Activated naive CD4-positive, alpha-beta T cell treated with anti-CD3 and anti-CD28 coated beads for 36 hours (primary cell): ENCODE data around the gene FBXO8. TPM values are rescaled to one million over a fixed set of nuclear protein-coding genes. Genes with fewer than 3 reads are reported as not detected.

Source experiments
- CTCF ChIA-PET: fragments of 350-600 bp; sonication (Branson Sonifier 250); formaldehyde crosslinking; loops from one replicate; lab custom pipeline; 2021; ENCODE audit warnings: antibody characterized with exemption; lab: Charles Lee
- DNase-seq: peaks from one replicate; pipeline ENCODE4 v3.0.0-alpha.2; 2020
- H3K27ac Mint-ChIP-seq: one replicate; pipeline ENCODE4 v1.8.0; 2021; ENCODE audit warnings: mild to moderate bottlenecking, mixed read lengths
- H3K27me3 Mint-ChIP-seq: one replicate; pipeline ENCODE4 v1.8.0; 2021; ENCODE audit warnings: low read depth, mixed read lengths
- H3K36me3 Mint-ChIP-seq: one replicate; pipeline ENCODE4 v1.8.0; 2021; ENCODE audit warnings: low read depth, mixed read lengths
- H3K4me1 Mint-ChIP-seq: one replicate; pipeline ENCODE4 v1.8.0; 2021; ENCODE audit warnings: low read depth, mixed read lengths
- H3K4me3 Mint-ChIP-seq: one replicate; pipeline ENCODE4 v1.8.0; 2021; ENCODE audit warnings: mild to moderate bottlenecking, moderate library complexity, mixed read lengths
- H3K9me3 Mint-ChIP-seq: one replicate; pipeline ENCODE4 v1.8.0; 2021; ENCODE audit warnings: mixed read lengths
- intact Hi-C: fragments of 100-400 bp; cut with micrococcal nuclease; formaldehyde crosslinking; loops from one replicate; pipeline ENCODE4 v1.15.1; 2023
- total RNA-seq, 2 experiments: library from RNA; stranded (reverse); gene quantifications; one replicate each; pipeline ENCODE4 v1.2.3, GENCODE V29; 2021

The FBXO8 gene, protein sequence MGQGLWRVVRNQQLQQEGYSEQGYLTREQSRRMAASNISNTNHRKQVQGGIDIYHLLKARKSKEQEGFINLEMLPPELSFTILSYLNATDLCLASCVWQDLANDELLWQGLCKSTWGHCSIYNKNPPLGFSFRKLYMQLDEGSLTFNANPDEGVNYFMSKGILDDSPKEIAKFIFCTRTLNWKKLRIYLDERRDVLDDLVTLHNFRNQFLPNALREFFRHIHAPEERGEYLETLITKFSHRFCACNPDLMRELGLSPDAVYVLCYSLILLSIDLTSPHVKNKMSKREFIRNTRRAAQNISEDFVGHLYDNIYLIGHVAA
- total RNA-seq, result 10 to 100 TPM; 19.9 to 21.2 TPM

DNA sequence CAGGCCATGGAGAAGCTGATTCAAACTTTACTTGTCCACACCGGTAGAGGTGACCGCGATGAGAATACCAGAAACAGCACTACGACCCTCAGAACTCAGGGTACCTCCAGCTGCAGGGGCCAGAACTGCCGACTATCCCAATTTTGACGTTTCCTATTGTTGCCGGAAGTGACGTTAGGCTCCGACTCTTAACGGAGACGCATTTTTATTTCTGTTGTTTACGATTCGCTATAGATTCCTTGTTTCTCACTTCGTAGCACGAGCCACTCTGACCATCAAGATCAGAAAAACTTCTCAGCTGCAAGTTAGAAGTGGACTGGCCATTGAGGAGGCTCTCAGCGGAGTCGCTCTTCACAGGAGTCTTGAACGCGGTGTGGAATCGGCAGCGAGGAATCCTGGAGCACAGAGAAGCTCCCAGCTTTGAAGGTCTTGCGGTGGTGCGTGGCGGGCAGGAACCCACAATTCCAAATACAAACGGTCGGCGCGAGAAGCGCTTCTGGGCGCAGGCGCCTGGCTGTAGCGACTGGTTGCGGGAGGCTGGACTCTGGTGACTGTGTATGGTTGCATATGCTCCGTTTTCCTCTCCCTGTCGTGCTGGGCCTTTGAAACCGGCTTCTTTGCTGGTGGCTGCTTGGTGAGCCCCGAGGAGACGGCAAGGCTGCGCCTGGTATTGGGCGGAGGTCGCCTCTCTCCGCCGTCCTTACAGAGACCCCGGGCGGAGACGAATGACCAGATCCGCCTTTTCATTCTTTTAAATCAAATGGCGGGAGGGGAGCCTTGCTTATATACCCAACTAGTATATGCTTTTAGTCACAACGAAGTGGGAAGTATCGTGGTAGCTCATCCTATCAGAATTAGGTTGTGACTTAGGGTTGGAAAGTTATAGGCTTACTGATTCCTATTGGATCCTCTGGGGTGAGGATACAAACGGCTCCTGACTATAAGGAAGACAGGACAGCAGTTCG lies at the start of gene FBXO8, which contains the start of gene CEP44:
Gene FBXO8, minus strand, starts transcription at position 161 of the 965 bp plus-strand sequence. CDS start 20,575 bp downstream, outside the sequence.
Gene CEP44, plus strand, starts transcription at position 405 of the 965 bp plus-strand sequence. CDS start 15,211 bp downstream, outside the sequence.
- DNase-seq, result peak; percentile 75
- Mint-ChIP-seq H3K4me3 (peak within 1 kb of the TSS; percentile 98), H3K27ac (peak within 1 kb of the TSS; percentile 99), H3K27me3 (no peaks in the 10 kb centered on the region), H3K4me1 (peaks cover 55% of the 10 kb centered on the region), H3K9me3 (no peaks in the 10 kb centered on the region), H3K36me3 (peaks cover 22% of the 10 kb centered on the region)
- intact Hi-C loops, result loop anchor here (1.0 to 10.0 kb wide), 10 partner anchors 8 to 1911 kb away; partner anchors contain the start of genes GALNT7, HMGB2 and SPATA4
- CTCF ChIA-PET, result no interaction called here

DNA sequence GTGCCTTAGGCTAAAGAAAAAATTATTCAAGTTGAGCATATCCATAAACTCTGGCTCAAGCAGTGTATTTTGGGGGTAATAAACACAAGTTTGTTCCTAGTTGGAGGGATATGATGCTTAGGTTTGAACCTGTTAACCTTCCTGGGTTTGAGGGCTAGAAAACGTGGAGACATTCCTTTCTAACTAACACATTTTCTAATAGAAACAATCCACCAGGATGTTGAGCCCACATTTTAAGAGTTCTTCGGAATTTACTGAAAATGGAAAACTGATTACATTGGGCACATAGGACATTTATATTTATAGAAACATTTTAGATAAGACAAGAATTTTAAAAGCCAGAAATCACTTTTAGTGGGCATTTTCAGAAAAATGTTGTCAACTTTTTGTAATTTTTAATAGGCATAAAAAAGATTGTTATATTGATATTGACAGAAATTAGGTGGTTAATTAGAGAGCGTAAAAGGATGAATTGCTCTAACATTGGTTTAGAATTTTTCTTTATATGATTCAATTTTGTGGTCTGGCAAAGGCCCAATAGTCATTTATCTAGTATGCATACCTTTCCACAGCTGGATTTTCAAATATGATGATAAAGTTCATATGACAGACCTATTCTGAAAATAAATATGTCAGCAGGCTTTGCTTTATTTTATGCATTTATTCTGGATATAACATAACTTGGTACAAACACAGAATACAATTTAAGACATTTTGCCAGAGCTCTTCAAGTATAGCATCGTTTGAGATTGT lies 49.5 kb upstream of the FBXO8 start:
- no peak for DNase-seq
- Mint-ChIP-seq H3K27me3 (no peaks in the 10 kb centered on the region), H3K27ac (no peak overlapping the region), H3K4me1 (no peaks in the 10 kb centered on the region), H3K9me3 (no peaks in the 10 kb centered on the region), H3K4me3 (no peak overlapping the region), H3K36me3 (peaks cover under 1% of the 10 kb centered on the region)
- intact Hi-C loops, result no loop called here
- CTCF ChIA-PET, result no interaction called here

GRCh38 chr4:174324725-174325124 lies 41.3 kb upstream of the FBXO8 start:
- CTCF ChIA-PET, result no interaction called here
- H3K4me1 Mint-ChIP-seq, result no peaks in the 10 kb centered on the region
- H3K27me3 Mint-ChIP-seq, result no peaks in the 10 kb centered on the region
- no peak overlapping the region for H3K27ac Mint-ChIP-seq
- intact Hi-C loops, result no loop called here
- no peak for DNase-seq
- no peaks in the 10 kb centered on the region for H3K36me3 Mint-ChIP-seq
- H3K4me3 Mint-ChIP-seq, result no peak overlapping the region
- no peaks in the 10 kb centered on the region for H3K9me3 Mint-ChIP-seq

DNA sequence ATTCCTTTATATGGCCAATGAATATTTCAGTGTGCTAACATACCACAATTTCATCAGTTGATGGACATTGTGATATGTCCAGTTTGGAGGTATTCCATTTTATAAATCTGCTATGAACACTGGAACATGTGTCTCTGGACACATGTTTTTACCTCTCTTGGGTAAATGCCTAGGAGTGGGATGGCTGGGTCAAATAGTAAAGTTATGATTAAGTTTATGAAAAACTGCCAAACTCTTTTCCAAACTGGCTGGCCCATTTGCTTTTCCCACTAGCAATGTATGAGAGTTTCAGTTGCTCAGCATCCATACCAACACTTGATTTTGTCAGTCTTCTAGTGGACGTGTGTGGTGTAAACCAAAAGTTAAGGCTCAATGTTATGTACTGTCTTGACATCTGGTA lies 40.8 kb upstream of the FBXO8 start:
- no peak for DNase-seq
- no peaks in the 10 kb centered on the region for H3K4me1 Mint-ChIP-seq
- no peaks in the 10 kb centered on the region for H3K9me3 Mint-ChIP-seq
- no peaks in the 10 kb centered on the region for H3K27me3 Mint-ChIP-seq
- H3K27ac Mint-ChIP-seq, result no peak overlapping the region
- no peak overlapping the region for H3K4me3 Mint-ChIP-seq
- no peaks in the 10 kb centered on the region for H3K36me3 Mint-ChIP-seq
- intact Hi-C loops, result no loop called here
- CTCF ChIA-PET, result no interaction called here

- CTCF ChIA-PET, result no interaction called here
- H3K27me3 Mint-ChIP-seq, result no peaks in the 10 kb centered on the region
- no peak overlapping the region for H3K4me3 Mint-ChIP-seq
- H3K36me3 Mint-ChIP-seq, result peaks cover 2% of the 10 kb centered on the region
- no peak overlapping the region for H3K27ac Mint-ChIP-seq
- DNase-seq, result no peak
- H3K4me1 Mint-ChIP-seq, result no peaks in the 10 kb centered on the region
- intact Hi-C loops, result no loop called here
- H3K9me3 Mint-ChIP-seq, result no peaks in the 10 kb centered on the region
Observed at GRCh38 chr4:174320494-174321199, 37.2 kb upstream of the FBXO8 start.

GRCh38 chr4:174318829-174319764 lies 35.6 kb upstream of the FBXO8 start:
- Mint-ChIP-seq H3K27me3 (no peaks in the 10 kb centered on the region), H3K4me3 (no peak overlapping the region), H3K9me3 (no peaks in the 10 kb centered on the region), H3K4me1 (no peaks in the 10 kb centered on the region), H3K27ac (no peak overlapping the region), H3K36me3 (peaks cover 7% of the 10 kb centered on the region)
- intact Hi-C loops, result loop anchor here (1.0 to 5.0 kb wide), 4 partner anchors 97 to 812 kb away; no protein-coding TSS in a partner anchor
- no peak for DNase-seq
- CTCF ChIA-PET, result interaction anchor here (0.6 to 1.6 kb wide), 6 partner anchors 10 to 106 kb away, joined by 3 to 8 read pairs (median 4); no protein-coding TSS in a partner anchor

DNA sequence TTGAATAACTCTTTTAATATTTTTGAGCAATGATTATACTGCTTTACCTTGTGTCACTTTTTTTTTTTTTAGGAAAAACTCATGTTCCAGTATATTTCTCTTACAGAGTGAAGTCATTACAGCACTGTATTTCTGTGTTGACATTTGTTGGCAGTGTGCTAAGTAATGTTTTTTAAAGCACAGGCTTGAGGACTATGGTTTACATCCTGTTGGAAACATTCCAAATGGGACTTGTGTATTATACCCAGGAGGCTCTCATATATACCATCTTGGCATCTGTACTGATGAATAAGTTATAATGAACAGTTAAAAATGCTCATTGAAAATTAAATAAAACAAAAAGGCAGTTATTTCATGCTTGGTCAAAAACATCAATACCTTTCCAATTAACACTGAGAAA lies 34.1 kb upstream of the FBXO8 start:
- intact Hi-C loops, result loop anchor here (5.0 kb wide), 2 partner anchors 160 to 810 kb away; no protein-coding TSS in a partner anchor
- no peaks in the 10 kb centered on the region for H3K27me3 Mint-ChIP-seq
- peaks cover 13% of the 10 kb centered on the region for H3K36me3 Mint-ChIP-seq
- CTCF ChIA-PET, result no interaction called here
- no peak overlapping the region for H3K27ac Mint-ChIP-seq
- H3K9me3 Mint-ChIP-seq, result no peaks in the 10 kb centered on the region
- H3K4me1 Mint-ChIP-seq, result no peaks in the 10 kb centered on the region
- H3K4me3 Mint-ChIP-seq, result no peak overlapping the region
- no peak for DNase-seq

DNA sequence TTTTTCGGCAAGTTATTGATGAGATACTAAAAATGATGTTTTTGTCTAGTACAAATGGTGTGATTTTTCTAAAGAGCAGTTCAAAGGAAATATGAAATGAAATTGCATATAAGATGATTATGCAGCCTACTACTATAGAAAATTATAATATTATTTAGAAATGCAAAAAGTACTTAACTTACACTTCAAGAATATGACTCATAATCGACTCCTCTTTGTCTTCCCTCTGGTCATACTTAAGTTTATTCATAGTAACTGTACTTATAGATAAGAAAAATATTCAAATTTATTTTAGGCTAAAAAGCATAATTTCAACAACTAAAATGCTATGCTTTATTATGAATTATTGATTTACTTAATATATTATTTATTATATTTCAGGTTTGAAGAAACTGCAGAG lies 33.5 kb upstream of the FBXO8 start:
- Mint-ChIP-seq H3K27ac (no peak overlapping the region), H3K4me3 (no peak overlapping the region), H3K9me3 (no peaks in the 10 kb centered on the region), H3K4me1 (no peaks in the 10 kb centered on the region), H3K36me3 (peaks cover 15% of the 10 kb centered on the region), H3K27me3 (no peaks in the 10 kb centered on the region)
- DNase-seq, result no peak
- intact Hi-C loops, result loop anchor here (5.0 kb wide), 2 partner anchors 160 to 810 kb away; no protein-coding TSS in a partner anchor
- CTCF ChIA-PET, result no interaction called here

DNA sequence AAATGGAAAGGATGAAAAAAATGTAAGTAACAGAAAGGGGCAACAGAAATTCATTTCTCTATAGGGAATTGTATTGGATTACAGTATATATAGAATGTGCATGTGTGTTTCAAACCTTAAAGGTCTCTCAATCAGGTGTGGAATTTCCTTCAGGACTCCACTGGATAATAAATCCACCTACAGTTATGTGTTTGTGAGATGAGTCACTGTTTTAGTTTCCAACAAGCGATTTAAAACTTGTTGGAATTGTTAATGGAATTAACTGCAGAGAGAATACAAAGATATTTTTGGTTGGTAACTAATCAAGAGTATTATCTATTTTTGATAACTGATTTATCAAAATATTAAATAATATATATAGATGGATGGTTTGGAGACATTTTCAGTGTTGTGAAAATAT lies 33.1 kb upstream of the FBXO8 start:
- no peak for DNase-seq
- H3K4me3 Mint-ChIP-seq, result no peak overlapping the region
- peaks cover 15% of the 10 kb centered on the region for H3K36me3 Mint-ChIP-seq
- intact Hi-C loops, result loop anchor here (5.0 kb wide), 2 partner anchors 159 to 809 kb away; no protein-coding TSS in a partner anchor
- CTCF ChIA-PET, result no interaction called here
- no peaks in the 10 kb centered on the region for H3K9me3 Mint-ChIP-seq
- no peaks in the 10 kb centered on the region for H3K4me1 Mint-ChIP-seq
- H3K27ac Mint-ChIP-seq, result no peak overlapping the region
- no peaks in the 10 kb centered on the region for H3K27me3 Mint-ChIP-seq

- no peaks in the 10 kb centered on the region for H3K4me1 Mint-ChIP-seq
- peaks cover 17% of the 10 kb centered on the region for H3K36me3 Mint-ChIP-seq
- CTCF ChIA-PET, result interaction anchor here (0.6 to 0.7 kb wide), 2 partner anchors 13 to 1080 kb away, joined by 3 to 4 read pairs; no protein-coding TSS in a partner anchor
- H3K27me3 Mint-ChIP-seq, result no peaks in the 10 kb centered on the region
- no peak for DNase-seq
- intact Hi-C loops, result loop anchor here (5.0 kb wide), 2 partner anchors 157 to 807 kb away; no protein-coding TSS in a partner anchor
- no peak overlapping the region for H3K27ac Mint-ChIP-seq
- no peaks in the 10 kb centered on the region for H3K9me3 Mint-ChIP-seq
- H3K4me3 Mint-ChIP-seq, result no peak overlapping the region
Observed at GRCh38 chr4:174314770-174315169, 31.3 kb upstream of the FBXO8 start.
